Measurements from ENCODE around the gene KIF2A. TPM values are rescaled to one million over a fixed set of nuclear protein-coding genes. Genes with fewer than 3 reads are reported as not detected.

Gene KIF2A
- total and polyA plus RNA-seq, 9 of the 15 experiments (the other 6 are each of a cell fraction or from before 2014, with no cell fraction given) = 42.6 to 126 (median 77.6) TPM

DNA sequence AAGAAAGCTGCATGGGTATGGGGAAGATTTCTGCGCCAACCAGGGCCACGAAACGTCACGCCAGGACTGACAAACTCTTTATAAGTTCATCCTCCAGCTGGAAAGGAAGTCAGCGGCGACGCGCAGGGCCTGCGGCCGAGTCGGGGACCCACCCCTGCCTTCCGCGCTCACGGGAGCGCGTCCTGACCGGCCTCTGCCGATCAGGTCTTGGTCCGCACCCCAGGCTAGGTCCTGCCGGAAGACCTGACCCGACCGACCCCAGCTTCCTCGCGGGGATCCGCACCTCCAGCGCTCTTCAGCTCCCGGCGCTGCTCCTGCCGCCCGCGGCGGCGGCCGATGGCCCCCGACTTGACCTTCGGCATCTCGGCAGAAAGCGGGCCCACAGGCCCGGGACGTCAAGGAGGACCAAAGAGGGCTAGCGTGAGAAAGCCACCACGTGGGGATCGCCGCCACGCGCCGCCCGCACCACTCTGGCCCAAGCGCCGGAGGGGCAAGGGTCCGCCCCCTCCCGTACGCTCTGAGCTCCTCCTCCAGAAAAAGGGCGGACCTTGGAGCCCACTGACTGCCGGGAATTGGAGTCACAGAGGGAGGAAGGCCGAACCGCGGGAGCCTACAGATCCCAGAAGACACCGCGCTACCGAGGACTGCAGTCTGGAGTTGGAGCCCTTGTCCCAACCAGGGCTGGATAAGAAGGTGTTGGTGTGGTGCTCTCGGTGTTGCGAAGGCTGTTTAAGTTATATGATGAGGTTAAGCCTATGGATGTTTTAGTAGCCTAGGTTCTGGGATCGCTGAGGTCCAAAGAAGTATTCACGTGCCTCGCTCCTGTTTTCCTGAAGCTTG lies 97.6 kb downstream of the KIF2A start, which contains the start of gene DIMT1 (continued):
- 0 out of 2 replicates have a peak, but pooled peaks have one; percentile 13 for TF ChIP-seq ZNF282 (CRISPR knock-in tag; IDR thresholded peaks at IDR 0.05)
- no peak for TF ChIP-seq ZNF384 (IDR thresholded peaks at IDR 0.05; ENCODE audit: low read depth, low read length)
- TF ChIP-seq, protein P1, sequence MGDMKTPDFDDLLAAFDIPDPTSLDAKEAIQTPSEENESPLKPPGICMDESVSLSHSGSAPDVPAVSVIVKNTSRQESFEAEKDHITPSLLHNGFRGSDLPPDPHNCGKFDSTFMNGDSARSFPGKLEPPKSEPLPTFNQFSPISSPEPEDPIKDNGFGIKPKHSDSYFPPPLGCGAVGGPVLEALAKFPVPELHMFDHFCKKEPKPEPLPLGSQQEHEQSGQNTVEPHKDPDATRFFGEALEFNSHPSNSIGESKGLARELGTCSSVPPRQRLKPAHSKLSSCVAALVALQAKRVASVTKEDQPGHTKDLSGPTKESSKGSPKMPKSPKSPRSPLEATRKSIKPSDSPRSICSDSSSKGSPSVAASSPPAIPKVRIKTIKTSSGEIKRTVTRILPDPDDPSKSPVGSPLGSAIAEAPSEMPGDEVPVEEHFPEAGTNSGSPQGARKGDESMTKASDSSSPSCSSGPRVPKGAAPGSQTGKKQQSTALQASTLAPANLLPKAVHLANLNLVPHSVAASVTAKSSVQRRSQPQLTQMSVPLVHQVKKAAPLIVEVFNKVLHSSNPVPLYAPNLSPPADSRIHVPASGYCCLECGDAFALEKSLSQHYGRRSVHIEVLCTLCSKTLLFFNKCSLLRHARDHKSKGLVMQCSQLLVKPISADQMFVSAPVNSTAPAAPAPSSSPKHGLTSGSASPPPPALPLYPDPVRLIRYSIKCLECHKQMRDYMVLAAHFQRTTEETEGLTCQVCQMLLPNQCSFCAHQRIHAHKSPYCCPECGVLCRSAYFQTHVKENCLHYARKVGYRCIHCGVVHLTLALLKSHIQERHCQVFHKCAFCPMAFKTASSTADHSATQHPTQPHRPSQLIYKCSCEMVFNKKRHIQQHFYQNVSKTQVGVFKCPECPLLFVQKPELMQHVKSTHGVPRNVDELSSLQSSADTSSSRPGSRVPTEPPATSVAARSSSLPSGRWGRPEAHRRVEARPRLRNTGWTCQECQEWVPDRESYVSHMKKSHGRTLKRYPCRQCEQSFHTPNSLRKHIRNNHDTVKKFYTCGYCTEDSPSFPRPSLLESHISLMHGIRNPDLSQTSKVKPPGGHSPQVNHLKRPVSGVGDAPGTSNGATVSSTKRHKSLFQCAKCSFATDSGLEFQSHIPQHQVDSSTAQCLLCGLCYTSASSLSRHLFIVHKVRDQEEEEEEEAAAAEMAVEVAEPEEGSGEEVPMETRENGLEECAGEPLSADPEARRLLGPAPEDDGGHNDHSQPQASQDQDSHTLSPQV (IDR thresholded peaks at IDR 0.05) = 0 out of 2 replicates have a peak, but pooled peaks have one; percentile 32
- TF ChIP-seq, protein P2, sequence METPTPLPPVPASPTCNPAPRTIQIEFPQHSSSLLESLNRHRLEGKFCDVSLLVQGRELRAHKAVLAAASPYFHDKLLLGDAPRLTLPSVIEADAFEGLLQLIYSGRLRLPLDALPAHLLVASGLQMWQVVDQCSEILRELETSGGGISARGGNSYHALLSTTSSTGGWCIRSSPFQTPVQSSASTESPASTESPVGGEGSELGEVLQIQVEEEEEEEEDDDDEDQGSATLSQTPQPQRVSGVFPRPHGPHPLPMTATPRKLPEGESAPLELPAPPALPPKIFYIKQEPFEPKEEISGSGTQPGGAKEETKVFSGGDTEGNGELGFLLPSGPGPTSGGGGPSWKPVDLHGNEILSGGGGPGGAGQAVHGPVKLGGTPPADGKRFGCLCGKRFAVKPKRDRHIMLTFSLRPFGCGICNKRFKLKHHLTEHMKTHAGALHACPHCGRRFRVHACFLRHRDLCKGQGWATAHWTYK (CRISPR knock-in tag; IDR thresholded peaks at IDR 0.05) = 0 out of 2 replicates have a peak, but pooled peaks have one; percentile 69
- TF ChIP-seq, protein P3, sequence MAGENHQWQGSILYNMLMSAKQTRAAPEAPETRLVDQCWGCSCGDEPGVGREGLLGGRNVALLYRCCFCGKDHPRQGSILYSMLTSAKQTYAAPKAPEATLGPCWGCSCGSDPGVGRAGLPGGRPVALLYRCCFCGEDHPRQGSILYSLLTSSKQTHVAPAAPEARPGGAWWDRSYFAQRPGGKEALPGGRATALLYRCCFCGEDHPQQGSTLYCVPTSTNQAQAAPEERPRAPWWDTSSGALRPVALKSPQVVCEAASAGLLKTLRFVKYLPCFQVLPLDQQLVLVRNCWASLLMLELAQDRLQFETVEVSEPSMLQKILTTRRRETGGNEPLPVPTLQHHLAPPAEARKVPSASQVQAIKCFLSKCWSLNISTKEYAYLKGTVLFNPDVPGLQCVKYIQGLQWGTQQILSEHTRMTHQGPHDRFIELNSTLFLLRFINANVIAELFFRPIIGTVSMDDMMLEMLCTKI (IDR thresholded peaks at IDR 0.05; ENCODE audit: partially characterized antibody) = no peak
- TF ChIP-seq RAD51 (IDR thresholded peaks at IDR 0.05; ENCODE audit: borderline replicate concordance, low read depth) = peak; percentile 6; the same call in 1 of the 2 replicates
- TF ChIP-seq, protein P4, sequence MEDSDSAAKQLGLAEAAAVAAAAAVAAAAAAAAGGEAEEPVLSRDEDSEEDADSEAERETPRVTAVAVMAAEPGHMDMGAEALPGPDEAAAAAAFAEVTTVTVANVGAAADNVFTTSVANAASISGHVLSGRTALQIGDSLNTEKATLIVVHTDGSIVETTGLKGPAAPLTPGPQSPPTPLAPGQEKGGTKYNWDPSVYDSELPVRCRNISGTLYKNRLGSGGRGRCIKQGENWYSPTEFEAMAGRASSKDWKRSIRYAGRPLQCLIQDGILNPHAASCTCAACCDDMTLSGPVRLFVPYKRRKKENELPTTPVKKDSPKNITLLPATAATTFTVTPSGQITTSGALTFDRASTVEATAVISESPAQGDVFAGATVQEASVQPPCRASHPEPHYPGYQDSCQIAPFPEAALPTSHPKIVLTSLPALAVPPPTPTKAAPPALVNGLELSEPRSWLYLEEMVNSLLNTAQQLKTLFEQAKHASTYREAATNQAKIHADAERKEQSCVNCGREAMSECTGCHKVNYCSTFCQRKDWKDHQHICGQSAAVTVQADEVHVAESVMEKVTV (CRISPR knock-in tag; IDR thresholded peaks at IDR 0.05) = no peak
- no peak for TF ChIP-seq MYBL2 (IDR thresholded peaks at IDR 0.05; ENCODE audit: low read depth)
- TF ChIP-seq MYBL2 (CRISPR knock-in tag; IDR thresholded peaks at IDR 0.05; ENCODE audit: borderline replicate concordance) = no peak
- TF ChIP-seq MBD2 (IDR thresholded peaks at IDR 0.05; ENCODE audit: borderline replicate concordance, low read depth) = peak; percentile 79; the same call in 1 of the 2 replicates
- no peak for TF ChIP-seq ZNF561 (CRISPR knock-in tag; conservative IDR thresholded peaks at IDR 0.05)
- TF ChIP-seq NCOA6 (IDR thresholded peaks at IDR 0.05) = no peak
- TF ChIP-seq, protein P5, sequence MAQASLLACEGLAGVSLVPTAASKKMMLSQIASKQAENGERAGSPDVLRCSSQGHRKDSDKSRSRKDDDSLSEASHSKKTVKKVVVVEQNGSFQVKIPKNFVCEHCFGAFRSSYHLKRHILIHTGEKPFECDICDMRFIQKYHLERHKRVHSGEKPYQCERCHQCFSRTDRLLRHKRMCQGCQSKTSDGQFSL (CRISPR knock-in tag; IDR thresholded peaks at IDR 0.05) = no peak
- TF ChIP-seq, protein P5 (tag; IDR thresholded peaks at IDR 0.05) = no peak
- no peak for TF ChIP-seq LARP7 (IDR thresholded peaks at IDR 0.05)
- peak; percentile 89 to 95; a peak in 3 of 4 replicates for TF ChIP-seq SIN3A (IDR thresholded peaks at IDR 0.05; ENCODE audit: borderline replicate concordance in 2 of 2, control insufficient read depth in 1 of 2, low read depth in 2 of 2, low read length in 2 of 2)
- no peak for TF ChIP-seq MCM3 (IDR thresholded peaks at IDR 0.05)
